ENCODE data around the gene TNS3.

The TNS3 gene

GRCh38 chr7:47378728-47379395, 203.0 kb downstream of the TNS3 start:
- no peak for DNase-seq

- no peak for DNase-seq
These were observed 204.2 kb downstream of the TNS3 start for GRCh38 chr7:47377741-47378140.

GRCh38 chr7:47376991-47377616, 204.8 kb downstream of the TNS3 start:
- DNase-seq = no peak

- DNase-seq = no peak
These were observed 206.6 kb downstream of the TNS3 start for GRCh38 chr7:47375121-47375938.

- DNase-seq = no peak
These were observed 207.4 kb downstream of the TNS3 start for GRCh38 chr7:47374538-47374937.

GRCh38 chr7:47373871-47374451, 207.9 kb downstream of the TNS3 start:
- DNase-seq = no peak

GRCh38 chr7:47371733-47372368, 210.1 kb downstream of the TNS3 start:
- no peak for DNase-seq

GRCh38 chr7:47371317-47371716, 210.6 kb downstream of the TNS3 start:
- no peak for DNase-seq

GRCh38 chr7:47370461-47371042, 211.4 kb downstream of the TNS3 start:
- DNase-seq = no peak

GRCh38 chr7:47369736-47370135, 212.2 kb downstream of the TNS3 start:
- no peak for DNase-seq

GRCh38 chr7:47368190-47368812, 213.6 kb downstream of the TNS3 start:
- DNase-seq = no peak

GRCh38 chr7:47367369-47367768, 214.5 kb downstream of the TNS3 start:
- no peak for DNase-seq

GRCh38 chr7:47366960-47367359, 215.0 kb downstream of the TNS3 start:
- no peak for DNase-seq

- DNase-seq = no peak
These were observed 215.7 kb downstream of the TNS3 start for GRCh38 chr7:47366211-47366610.

GRCh38 chr7:47362984-47363383, 218.9 kb downstream of the TNS3 start:
- no peak for DNase-seq

GRCh38 chr7:47361746-47362215, 220.1 kb downstream of the TNS3 start:
- peak; percentile 62 for DNase-seq

GRCh38 chr7:47361236-47361635, 220.7 kb downstream of the TNS3 start:
- DNase-seq = no peak

GRCh38 chr7:47360301-47360900, 221.5 kb downstream of the TNS3 start:
- DNase-seq = no peak

GRCh38 chr7:47358944-47359588, 222.8 kb downstream of the TNS3 start:
- no peak for DNase-seq

- DNase-seq = no peak
These were observed 223.6 kb downstream of the TNS3 start for GRCh38 chr7:47358357-47358756.

- no peak for DNase-seq
These were observed 224.0 kb downstream of the TNS3 start for GRCh38 chr7:47357863-47358262.
